Measurements from ENCODE around the gene NLRP5.
"Not testable (repeated sequence)": the region's sequence is repeated elsewhere in the genome, so short reads cannot be mapped to it uniquely, and the experiment has no call there.

NLRP5 gene

DNA sequence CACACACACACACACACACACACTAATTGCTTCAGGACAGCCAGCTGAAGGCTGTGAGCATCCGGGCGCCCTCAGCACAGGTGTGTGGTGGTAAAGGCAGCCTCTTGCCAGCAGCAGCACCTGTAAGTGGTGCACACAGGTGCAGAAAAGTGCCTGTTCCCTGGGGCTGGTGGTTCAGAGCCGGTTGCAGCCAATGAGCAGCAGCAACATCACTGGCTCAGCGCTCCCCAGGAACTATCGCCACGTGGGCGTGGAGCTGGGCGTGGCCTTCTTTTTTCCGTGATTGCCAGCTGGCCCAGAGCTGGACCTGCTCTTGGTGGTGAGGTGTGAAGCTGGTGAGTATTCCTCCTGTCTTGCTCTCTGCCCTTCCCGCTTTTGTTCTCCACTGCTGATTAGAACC lies at the start of gene NLRP5:
NLRP5 (plus strand) TSS at position 289 of the 400 bp plus-strand sequence.
- DNase-seq (ENCODE audit: low read depth) = no peak

DNA sequence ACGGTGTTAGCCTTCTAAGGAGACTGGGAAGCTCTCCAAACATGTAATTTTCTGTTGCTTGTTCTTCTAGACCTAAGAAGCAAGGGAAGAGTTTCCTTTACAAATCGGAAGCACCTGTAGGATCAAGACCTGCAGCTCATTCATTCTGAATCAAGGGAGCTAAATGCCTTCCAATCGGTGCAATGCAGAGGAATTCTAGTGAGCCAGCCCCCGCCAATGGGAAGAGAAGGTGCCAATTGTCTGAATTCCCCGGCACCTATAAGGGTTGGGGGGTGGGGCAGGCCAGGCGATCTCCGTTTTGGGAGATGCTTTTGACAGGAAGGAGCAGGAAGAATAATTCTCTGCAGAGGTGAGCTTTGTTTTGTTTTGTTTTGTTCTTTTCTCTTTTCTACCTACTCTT lies 47.4 kb upstream of the NLRP5 start:
- DNase-seq (ENCODE audit: low read depth) = no peak

DNA sequence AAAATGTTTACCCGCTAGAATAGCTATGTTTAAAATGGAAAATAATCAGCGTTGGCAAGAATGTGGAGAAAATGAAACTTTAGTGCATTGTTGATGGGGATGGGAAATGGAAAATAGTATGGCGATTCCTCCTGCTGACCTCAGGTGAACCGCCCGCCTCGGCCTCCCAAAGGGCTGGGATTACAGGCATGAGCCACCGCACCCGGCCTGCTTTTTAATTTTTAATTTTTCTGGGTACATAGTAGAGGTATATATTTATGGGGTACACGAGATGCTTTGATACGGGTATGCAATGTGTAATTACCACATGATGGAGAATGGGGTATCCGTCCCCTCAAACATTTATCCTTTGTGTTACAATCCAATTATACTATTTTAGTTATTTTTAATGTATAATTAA lies 46.3 kb upstream of the NLRP5 start:
- DNase-seq (ENCODE audit: low read depth) = no peak

DNA sequence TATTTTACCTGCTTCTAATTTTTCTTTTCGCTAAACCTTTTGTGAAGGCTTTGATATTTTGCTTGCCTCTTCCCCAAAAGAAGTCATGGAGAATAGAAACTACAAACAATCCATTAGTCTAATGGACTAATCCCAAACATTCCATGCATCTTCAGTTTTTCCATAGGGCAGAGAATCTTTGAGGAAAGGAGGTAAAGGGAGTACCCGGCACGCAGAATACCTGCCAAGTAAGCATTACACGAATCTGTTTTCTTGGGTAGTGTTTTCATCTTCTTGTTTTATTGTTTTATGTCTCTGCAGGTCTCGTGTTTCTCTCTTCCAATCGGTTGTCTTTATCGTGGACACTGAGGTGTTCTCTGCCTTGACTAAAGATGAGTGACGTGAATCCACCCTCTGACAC lies 39.0 kb upstream of the NLRP5 start, which contains the start of gene NLRP8:
NLRP8 (plus strand) TSS at position 301 of the 400 bp plus-strand sequence.
- no peak for DNase-seq (ENCODE audit: low read depth)

DNA sequence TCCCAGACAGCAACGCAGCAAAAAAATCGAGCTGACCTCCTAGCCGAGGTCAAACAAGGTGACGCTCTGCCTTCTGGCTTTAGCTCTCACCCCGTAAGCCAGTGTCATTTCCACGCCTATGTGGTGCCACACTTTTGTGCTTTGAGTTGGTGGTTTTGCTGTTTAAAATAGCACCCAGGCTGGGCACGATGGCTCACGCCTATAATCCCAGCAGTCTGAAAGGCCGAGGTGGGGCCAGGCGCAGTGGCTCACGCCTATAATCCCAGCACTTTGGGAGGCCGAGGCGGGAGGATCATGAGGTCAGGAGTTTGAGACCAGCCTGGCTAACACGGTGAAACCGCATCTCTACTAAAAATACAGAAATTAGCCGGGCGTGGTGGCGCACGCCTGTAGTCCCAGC lies 36.0 kb upstream of the NLRP5 start:
- not testable (repeated sequence) for DNase-seq (ENCODE audit: low read depth)

DNA sequence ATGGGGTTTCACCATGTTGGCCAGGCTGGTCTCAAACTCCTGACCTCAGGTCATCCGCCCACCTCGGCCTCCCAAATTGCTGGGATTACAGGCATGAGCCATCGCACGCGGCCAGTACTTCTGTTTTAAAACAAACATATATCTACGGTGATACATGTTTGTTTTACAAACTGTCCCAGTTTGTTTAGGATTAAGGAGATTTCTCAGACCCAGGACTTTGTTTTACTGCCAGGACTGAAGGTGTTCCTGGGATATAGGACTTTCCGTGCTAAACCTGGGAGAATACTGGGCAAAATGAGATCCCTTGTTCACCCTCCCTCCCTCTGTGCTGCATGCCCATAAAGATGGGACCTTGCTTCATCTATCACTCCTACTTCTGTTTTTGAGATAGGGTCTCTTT lies 30.1 kb upstream of the NLRP5 start:
- DNase-seq (ENCODE audit: low read depth) = no peak

DNA sequence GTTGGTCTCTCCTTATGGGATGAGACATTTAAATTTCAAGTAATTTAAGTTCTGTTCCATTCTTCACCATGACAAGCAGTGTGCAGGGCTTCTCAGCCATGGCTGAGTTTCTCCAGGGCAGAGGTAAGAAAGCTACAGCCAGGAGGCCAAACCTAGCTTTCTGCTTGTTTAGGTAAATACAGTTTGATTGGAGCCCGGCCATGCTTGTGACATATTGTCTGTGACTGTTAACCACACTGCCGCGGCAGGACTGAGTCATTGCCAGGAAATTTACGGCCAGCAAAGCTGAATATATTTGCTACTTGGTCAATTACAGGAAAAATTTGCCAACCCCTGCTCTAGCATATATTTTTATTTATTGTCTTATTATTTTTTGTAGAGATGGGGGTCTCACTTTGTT lies 28.2 kb upstream of the NLRP5 start:
- no peak for DNase-seq (ENCODE audit: low read depth)

DNA sequence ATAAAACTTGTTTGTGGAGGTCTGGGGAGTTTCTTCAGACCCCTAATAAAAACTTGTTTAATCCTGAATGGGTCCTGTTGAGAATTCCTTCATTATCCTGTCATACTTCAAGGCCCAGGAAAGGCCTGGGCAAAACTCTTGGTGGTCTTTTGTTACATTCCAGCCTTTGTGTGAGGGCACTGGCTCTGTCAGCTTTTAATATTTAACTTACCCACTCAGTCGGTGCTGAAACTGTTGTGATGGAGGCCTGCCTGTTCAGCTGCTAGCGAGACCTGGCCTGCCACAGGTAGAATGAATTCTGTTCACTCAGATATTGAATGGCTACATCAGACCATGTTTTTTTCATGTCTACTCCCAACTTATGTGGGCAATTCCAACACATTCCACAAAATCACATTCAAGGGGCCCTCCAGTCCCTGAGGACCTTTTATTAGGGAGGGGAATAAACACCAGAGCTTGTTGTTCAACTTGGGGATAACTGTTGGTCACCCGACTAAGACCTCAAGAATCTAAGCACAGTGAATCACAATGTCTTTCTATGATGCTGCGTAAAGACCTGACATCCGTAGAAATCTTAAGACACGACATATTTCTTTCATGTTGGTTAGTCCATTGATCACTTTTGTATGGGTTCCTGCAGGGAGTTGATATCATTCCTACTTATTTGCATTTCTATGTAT lies 26.4 kb upstream of the NLRP5 start:
- no peak for DNase-seq (ENCODE audit: low read depth)

DNA sequence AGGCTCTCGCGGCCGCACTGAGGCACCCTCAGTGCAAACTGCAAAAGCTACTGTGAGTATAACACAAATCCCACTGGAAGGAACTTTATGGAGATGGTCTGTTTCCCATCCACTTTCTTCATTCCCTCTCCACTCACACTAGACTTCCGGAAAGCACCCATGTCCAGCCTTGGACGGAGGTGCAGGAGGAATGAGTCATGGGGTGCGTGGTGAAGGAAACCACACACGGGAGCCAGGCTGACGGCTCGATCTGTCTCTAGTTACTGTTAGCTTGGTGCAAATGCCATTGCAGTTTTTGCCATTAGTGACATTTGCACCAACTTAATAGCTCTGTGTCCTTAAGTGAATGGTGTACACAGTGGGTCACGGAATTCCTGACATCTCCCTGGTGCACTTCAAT lies 24.4 kb upstream of the NLRP5 start:
- no peak for DNase-seq (ENCODE audit: low read depth)

DNA sequence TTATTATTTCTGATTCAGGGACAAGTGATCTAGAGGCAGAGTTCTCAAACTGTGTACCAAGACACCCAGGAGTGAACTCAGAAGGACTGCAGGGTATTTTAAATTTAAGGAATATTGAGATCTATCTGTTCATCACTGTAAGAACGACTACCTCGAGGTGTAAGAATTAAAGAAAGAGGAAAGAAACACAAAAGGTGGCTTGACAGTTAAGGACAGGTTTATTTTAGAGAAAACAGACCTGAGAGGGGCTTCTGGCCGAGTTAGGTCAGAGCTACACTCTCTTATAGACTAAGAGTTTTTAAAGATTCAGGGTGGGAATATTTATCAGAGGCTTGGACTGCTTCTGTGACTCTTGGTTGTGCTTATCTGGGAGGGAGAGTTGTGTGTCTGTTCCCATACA lies 12.6 kb upstream of the NLRP5 start:
- no peak for DNase-seq (ENCODE audit: low read depth)

DNA sequence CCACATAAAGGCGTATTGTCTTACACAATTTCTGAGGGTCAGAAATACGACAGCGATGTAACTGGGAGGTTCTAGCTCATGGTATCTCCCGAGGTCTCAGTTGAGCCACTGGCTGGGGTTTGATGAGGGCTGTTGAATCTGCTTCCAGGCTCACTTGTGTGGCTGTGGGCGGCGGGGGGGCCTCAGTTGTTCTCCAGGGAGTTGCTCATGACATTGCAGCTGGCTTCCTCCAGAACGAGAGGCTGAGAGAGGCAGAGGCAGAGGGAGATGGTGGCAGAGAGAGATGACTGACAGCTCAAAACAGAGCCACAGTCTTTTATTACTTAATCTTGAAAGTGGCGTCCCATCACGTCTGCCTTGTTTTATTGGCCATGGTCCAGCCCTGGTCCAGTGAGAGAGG lies 6.2 kb upstream of the NLRP5 start:
- no peak for DNase-seq (ENCODE audit: low read depth)

DNA sequence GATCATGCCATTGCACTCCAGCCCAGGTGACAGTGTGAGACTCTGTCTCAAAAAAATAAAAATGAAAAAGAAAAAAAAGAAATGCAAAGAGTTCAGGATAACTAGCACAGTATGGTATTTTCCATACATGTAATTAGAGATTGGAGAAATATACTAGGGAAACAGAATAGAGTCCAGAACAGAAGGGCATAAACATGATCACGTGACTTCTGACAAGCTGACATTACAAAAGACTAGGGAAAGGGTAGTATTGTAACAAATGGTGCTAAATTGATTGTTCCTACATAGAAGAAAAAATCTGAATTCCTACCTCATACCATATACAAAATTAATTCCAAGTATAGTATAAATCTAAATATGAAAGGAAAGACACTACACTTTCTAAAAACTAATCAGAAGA lies 1.3 kb upstream of the NLRP5 start:
- DNase-seq (ENCODE audit: low read depth) = no peak

DNA sequence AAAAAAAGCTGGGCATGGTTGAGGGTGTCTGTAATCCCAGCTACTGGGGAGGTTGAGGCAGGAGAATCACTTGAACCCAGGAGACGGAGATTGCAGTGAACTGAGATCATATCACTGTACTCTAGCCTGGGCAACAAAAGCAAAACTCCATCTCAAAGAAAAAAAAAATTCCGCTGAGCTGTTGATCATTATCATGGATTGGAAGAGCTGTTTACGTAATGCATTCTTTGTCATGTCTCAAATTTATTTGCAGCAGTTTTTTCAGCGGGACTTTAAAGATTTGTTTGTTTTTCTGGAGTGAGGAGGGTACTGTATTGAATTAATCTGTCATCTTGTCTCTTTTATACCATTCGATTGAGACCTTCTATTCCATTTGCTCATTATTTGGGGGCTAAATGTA lies 4.3 kb downstream of the NLRP5 start:
- DNase-seq (ENCODE audit: low read depth) = no peak

DNA sequence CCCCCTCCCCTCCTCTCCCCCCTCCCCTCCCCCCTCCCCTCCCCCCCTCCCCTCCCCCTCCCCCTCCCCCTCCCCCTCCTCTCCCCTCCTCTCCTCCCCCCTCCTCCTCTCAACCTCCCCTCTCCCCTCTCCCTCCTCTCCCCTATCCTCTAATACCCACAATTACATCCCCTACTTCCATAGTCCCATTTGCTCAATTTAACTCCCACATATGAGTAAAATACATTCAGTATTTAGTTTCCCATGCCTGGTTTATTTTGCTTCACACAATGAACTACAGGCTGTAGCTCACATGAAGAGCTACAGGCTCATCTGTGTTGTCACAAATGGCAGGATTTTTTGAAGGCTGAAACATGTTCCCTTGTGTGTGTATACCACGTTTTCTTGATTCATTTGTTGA lies 6.9 kb downstream of the NLRP5 start:
- DNase-seq (ENCODE audit: low read depth) = no peak

DNA sequence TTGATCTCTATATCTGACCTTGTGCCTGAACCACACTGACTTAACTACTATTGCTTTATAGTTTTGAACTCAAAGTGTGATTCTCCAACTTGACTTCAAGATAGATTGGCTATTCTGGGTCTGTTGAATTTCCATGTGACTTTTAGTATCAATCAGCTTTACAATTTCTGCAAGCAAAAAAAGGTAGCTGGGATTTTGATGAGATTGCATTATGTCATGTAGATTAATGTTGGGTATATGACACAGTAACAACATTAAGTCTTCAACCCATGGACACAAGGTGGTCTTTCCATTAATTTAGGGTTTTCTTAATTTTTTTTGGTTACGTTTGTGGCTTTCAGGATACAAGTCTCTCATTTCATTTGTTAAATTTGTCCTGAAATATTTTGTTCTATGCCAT lies 28.2 kb downstream of the NLRP5 start:
- DNase-seq (ENCODE audit: low read depth) = no peak

DNA sequence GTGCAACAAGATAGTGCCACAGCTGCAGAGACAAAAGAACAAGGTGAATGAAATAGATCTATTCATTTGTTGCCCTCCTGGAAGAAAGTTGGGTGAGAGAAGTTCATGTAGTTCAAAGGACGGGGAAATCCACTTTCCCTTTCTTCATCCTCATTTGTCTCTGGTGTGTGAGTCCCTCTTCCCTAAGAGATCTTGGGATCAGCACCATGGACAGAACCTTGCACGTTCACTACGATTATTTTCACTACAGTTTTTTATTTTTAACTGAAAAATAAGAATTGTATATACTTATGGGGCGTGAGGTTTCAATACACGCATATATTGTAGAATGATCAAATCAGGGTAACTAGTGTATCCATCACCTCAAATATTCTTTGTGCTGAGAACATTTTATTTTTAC lies 29.2 kb downstream of the NLRP5 start:
- no peak for DNase-seq (ENCODE audit: low read depth)

DNA sequence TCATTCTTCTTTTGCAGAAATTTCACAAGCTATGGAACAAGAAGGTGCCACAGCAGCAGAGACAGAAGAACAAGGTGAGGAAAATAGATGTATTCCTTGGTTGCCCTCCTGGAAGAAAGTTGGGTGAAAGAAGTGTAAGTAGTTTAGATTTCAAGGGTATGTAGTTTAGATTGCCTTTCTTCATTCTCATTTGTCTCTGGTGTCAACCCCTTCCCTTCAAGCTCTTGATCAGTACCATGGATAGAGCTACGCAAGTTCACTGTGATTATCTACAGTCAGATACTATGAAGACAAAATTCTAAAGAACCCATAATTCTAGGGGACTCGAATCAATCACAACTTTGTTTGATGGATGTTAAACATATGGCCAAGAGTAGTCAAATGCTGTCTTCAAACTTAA lies 32.8 kb downstream of the NLRP5 start:
- DNase-seq (ENCODE audit: low read depth) = not testable (repeated sequence)

DNA sequence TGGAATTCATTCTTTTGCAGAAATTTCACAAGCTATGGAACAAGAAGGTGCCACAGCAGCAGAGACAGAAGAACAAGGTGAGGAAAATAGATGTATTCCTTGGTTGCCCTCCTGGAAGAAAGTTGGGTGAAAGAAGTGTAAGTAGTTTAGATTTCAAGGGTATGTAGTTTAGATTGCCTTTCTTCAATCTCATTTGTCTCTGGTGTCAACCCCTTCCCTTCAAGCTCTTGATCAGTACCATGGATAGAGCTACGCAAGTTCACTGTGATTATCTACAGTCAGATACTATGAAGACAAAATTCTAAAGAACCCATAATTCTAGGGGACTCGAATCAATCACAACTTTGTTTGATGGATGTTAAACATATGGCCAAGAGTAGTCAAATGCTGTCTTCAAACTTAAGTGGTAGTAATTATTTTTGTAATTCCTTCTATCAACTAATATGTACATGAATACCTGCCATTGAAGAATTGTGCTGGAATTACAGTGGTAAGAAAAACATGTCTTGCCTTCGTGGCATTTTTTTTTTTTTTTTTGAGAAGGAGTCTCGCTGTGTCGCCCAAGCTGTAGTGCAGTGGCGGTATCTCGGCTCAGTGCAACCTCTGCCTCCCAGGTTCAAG lies 33.9 kb downstream of the NLRP5 start:
- not testable (repeated sequence) for DNase-seq (ENCODE audit: low read depth)

DNA sequence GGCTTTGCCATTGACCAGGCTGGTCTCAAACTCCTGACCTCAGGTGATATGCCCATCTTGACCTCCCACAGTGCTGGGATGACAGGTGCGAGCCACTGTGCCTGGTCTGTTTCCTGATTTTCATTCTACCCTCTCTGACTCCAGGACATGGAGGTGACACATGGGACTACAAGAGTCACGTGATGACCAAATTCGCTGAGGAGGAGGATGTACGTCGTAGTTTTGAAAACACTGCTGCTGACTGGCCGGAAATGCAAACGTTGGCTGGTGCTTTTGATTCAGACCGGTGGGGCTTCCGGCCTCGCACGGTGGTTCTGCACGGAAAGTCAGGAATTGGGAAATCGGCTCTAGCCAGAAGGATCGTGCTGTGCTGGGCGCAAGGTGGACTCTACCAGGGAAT lies 40.2 kb downstream of the NLRP5 start:
- DNase-seq (ENCODE audit: low read depth) = no peak

DNA sequence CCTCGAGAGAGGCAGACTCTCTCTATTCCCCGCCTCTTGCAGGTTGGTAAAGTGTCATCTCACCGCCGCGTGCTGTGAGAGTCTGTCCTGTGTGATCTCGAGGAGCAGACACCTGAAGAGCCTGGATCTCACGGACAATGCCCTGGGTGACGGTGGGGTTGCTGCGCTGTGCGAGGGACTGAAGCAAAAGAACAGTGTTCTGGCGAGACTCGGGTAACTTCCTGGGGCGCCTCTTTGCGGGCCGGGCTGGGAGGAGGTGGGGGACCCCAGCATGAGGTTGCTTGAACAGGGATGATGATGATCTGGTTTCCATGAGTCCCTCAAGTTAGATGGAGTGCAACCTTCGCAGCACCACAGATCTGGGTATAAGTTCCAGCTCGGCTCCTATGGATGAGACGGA lies 67.0 kb downstream of the NLRP5 start:
- DNase-seq (ENCODE audit: low read depth) = no peak

DNA sequence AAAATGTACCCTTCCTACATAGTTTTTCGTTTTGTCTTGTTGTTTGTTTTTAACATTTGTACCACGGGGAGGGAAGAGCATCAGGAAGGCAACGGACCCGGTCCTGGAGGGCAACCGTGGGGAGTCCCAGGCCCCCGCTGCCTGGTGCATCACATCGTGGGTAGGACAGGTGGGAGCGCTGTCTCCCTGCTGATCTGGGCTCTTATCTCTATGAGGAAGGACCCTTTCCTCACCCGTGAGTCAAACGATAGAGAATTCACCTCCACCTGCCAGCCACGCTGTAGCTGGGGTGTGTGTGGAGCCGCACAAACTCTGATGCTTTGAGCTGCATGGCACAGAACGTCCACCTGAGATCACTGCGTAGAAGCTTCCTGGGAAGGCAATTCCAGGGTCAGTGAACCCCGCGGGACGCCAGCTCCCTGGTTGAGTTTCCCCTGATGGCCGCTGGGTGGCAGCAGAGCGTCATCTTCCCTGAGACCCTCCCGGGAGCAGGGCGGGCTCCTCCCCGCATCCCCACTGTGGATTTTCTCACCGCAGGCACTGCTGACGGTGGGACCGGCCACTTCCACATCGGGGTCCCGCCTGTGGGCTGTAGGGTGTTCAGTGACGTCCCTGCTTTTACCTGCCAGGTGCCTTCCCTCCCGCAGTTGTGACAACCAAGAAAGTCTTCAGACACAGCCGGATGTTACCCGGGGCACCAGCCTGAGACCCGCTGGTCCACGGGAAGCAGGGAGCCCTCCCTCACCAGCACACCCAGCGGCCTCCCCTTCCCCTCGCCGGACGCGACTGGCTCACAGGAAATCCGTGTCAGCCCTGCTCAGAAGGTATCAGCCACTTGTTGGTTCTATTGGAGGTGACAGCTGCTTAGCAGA lies 79.8 kb downstream of the NLRP5 start:
- DNase-seq (ENCODE audit: low read depth) = no peak

DNA sequence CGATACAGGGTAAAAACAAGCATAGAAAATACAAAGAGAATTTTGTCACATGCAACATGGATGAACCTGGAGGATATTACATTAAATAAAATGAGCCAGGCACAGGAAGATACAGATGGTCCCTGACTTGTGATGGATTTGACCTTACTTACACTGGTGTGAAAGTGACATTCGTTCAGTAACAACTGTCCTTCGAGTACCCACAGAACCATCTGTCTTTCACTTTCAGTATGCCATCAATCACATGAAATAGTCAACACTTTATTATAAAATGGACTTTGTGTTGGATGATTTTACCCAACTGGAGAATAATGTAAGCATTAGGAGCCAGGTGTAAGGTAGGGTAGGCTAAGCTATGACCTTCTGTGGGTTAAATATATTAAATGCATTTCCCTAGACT lies 83.1 kb downstream of the NLRP5 start:
- DNase-seq (ENCODE audit: low read depth) = no peak

DNA sequence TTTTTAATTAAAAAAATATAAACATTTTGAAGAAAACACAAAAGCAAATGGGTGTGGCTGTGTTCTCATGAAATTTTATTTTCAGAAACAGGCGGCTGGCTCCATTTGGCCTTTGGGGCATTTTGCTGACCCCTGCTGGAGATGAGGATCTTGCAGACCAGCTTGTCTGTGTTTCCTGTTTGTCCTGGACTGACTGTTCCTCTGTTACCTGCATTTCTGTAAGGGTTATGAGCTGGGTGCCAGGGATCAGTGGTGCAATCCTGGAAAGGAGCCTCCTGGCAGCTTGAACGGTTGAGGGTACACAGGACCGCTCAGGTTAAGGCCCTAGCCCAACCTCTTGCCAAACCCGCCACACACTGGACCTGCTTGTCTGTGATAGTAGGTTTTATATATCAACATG lies 84.6 kb downstream of the NLRP5 start:
- DNase-seq (ENCODE audit: low read depth) = no peak
